Measurements from ENCODE around the gene MRC2. TPM values are rescaled to one million over a fixed set of nuclear protein-coding genes. Genes with fewer than 3 reads are reported as not detected.
A peak's percentile ranks its signal among the peaks of the same experiment; 100 is the strongest.

The MRC2 gene
- total RNA-seq, 1 donor from 2014 or later: 418 TPM

DNA sequence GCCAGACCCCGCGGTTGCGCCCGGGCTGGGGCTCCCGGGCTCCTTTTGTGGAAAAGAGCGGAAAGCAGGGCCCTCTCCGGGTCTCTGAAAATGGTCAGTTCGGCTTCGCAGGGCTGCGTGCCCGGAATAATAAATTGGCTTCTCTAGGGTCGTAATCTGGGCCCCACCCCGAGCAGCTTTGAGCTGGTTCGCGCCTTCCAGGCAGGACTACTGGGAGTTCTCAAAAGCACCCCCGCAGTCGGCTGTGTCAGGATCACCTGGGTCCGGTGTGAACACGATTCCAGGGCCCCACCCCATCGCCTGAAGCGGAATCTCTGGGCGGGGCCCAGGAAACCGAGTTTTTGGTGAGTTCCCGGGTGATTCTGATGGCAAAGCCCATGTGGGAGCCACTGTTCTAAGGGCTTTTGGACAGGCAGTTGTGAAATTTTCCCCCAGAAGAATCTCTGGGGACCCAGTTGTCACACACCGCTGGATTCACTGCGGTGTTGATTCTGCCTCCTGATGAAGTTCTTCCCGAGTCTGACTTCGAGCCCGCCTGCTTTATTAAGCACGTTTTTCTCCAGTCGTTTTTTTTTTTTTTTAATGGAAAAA is 77.0 kb downstream of the MRC2 start:
- peaks cover 29% of the 10 kb centered on the region for H3K4me1 Mint-ChIP-seq (ENCODE audit: unreplicated experiment)
- H3K4me3 Mint-ChIP-seq (ENCODE audit: unreplicated experiment): peak overlapping the region; percentile 80
- H3K36me3 Mint-ChIP-seq (ENCODE audit: unreplicated experiment): no peaks in the 10 kb centered on the region
- TF ChIP-seq, protein P1, sequence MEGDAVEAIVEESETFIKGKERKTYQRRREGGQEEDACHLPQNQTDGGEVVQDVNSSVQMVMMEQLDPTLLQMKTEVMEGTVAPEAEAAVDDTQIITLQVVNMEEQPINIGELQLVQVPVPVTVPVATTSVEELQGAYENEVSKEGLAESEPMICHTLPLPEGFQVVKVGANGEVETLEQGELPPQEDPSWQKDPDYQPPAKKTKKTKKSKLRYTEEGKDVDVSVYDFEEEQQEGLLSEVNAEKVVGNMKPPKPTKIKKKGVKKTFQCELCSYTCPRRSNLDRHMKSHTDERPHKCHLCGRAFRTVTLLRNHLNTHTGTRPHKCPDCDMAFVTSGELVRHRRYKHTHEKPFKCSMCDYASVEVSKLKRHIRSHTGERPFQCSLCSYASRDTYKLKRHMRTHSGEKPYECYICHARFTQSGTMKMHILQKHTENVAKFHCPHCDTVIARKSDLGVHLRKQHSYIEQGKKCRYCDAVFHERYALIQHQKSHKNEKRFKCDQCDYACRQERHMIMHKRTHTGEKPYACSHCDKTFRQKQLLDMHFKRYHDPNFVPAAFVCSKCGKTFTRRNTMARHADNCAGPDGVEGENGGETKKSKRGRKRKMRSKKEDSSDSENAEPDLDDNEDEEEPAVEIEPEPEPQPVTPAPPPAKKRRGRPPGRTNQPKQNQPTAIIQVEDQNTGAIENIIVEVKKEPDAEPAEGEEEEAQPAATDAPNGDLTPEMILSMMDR (IDR thresholded peaks at IDR 0.05): no peak
- peak overlapping the region; percentile 75 for H3K27ac Mint-ChIP-seq (ENCODE audit: unreplicated experiment)
- no peaks in the 10 kb centered on the region for H3K9me3 Mint-ChIP-seq (ENCODE audit: unreplicated experiment)
- no peaks in the 10 kb centered on the region for H3K27me3 Mint-ChIP-seq (ENCODE audit: unreplicated experiment)
- no peak for DNase-seq (ENCODE audit: extremely low spot score, unreplicated experiment)

DNA sequence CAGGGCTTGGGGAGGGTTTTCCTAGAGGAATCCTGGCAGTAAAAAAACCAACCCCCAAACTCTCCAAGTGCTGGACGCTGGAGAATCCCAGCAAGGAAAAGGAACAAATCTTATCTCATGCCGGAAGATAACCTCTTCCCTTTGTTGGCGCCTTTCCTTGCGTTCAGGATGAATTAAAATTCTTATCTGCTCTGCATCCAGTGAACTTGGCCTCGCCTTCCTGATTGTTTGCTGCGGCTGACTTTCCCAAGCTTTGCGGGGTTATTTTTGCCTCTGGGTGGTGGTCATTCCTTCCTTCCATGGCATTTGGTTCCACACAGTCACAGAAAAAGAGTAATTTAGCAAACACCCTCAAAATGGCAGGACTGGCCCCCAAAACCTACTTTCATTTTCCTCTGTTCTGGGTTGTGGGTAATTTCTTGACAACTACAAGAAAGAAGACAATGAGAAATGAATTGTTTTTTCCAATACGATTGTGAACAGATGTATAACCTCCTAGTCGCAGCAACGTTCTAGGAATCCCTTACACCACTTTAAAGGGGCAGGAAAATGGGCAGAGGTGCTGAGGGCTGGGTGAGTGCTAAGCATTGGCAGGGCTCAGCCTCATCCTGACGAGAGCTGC is 77.8 kb downstream of the MRC2 start:
- Mint-ChIP-seq H3K4me1 (ENCODE audit: unreplicated experiment) (peaks cover 31% of the 10 kb centered on the region), H3K27me3 (ENCODE audit: unreplicated experiment) (no peaks in the 10 kb centered on the region), H3K9me3 (ENCODE audit: unreplicated experiment) (no peaks in the 10 kb centered on the region), H3K27ac (ENCODE audit: unreplicated experiment) (peak overlapping the region; percentile 75), H3K36me3 (ENCODE audit: unreplicated experiment) (no peaks in the 10 kb centered on the region), H3K4me3 (ENCODE audit: unreplicated experiment) (peak overlapping the region; percentile 80)
- no peak for DNase-seq (ENCODE audit: extremely low spot score, unreplicated experiment)
- TF ChIP-seq, protein P1 (IDR thresholded peaks at IDR 0.05): no peak

DNA sequence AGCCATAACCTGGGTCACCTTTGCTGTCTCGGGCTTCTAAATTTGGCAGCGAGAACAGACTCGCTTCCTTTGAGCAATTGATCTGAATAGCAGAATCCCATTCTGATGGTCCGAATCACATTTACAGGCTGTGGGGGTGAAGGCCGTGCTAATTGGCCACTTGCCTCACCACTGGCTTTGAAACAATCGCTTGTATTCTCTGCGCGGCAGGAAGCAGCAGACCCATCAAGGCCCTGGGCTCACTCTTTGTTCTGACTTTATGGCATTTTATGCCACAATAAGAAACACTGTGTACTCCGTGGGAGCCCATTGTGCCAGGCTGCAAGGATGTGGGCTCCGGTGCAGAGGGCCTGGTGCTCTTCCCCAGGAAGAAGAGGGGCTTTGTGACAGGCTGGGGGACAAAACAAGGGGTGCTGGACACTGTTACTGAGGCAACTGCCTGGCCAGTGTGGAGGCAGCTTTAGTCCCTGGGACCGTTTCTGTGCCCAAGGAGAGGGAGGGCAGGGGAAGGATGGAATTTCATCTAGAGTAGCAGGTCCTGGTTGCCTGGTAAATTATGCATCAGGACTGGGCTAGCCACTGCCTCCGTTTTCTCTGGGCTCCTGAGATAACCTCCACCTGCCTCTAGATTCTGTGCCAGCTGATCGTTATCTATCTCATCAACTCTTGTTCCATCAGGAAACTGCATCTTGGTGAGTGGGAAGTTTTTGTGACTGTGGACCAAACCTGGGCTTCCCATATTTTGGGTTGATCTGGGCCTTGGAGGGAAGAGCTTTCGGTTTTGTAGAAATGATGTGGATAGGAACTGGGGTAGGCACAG is 78.5 kb downstream of the MRC2 start:
- H3K36me3 Mint-ChIP-seq (ENCODE audit: unreplicated experiment): no peaks in the 10 kb centered on the region
- H3K4me1 Mint-ChIP-seq (ENCODE audit: unreplicated experiment): peaks cover 31% of the 10 kb centered on the region
- TF ChIP-seq, protein P1 (IDR thresholded peaks at IDR 0.05): no peak
- no peaks in the 10 kb centered on the region for H3K27me3 Mint-ChIP-seq (ENCODE audit: unreplicated experiment)
- H3K4me3 Mint-ChIP-seq (ENCODE audit: unreplicated experiment): peak overlapping the region; percentile 11
- no peak for DNase-seq (ENCODE audit: extremely low spot score, unreplicated experiment)
- H3K27ac Mint-ChIP-seq (ENCODE audit: unreplicated experiment): no peak overlapping the region
- H3K9me3 Mint-ChIP-seq (ENCODE audit: unreplicated experiment): no peaks in the 10 kb centered on the region

DNA sequence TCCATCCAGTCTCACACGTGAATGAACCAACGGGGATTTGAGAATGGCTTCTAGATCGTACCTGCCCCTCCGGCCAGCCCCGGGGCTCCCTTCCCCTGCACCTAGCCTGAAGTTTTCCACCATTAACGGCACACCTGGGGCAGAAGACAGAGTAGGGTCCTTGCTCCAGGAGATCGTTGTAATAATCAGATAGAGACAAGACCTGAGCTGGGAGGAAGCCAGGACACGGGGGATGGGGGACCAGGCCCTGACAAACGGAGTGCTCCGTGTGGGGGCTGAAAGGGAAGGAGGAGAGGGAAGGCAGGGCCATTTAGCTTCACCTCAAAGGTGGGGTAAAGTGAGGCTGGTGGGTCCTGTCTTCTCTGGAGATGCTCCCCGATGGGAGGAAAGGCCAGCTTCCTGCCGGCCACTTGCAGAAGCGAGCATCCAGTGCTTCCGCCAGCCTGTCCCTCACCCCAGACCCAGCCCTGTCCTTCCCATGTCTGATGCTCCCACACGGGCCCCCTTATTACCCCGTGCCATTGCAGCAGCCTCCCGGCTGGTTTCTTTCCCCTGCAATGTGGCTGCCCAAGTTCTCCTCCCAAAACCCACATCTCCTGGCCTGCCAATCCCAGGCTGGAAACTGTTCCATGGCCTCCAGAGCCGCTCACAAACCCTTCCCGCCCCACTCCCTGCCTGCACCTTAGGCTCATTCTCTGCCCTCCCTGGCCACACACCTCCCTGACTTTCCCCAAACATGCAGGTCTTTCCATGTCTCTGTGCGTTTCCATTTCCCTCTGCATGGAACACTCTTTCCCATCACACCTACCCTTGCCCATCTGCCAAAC is 79.3 kb downstream of the MRC2 start:
- Mint-ChIP-seq H3K27me3 (ENCODE audit: unreplicated experiment) (no peaks in the 10 kb centered on the region), H3K36me3 (ENCODE audit: unreplicated experiment) (no peaks in the 10 kb centered on the region), H3K9me3 (ENCODE audit: unreplicated experiment) (no peaks in the 10 kb centered on the region), H3K27ac (ENCODE audit: unreplicated experiment) (no peak overlapping the region), H3K4me1 (ENCODE audit: unreplicated experiment) (peaks cover 31% of the 10 kb centered on the region), H3K4me3 (ENCODE audit: unreplicated experiment) (no peak overlapping the region)
- TF ChIP-seq, protein P1 (IDR thresholded peaks at IDR 0.05): no peak
- no peak for DNase-seq (ENCODE audit: extremely low spot score, unreplicated experiment)
